NB4 (cell line): ENCODE measurements around the gene BTBD9.

Source experiments
- MAX ChIP-seq: IDR thresholded peaks from 2 replicates; pipeline ENCODE4 v1.6.1; 2011; ENCODE audit warnings: low read depth, low read length
- POLR2A ChIP-seq: IDR thresholded peaks from 2 replicates; pipeline ENCODE4 v1.6.1; 2011; ENCODE audit warnings: mild to moderate bottlenecking; ENCODE audit not compliant: insufficient read length; ENCODE audit errors: extremely low read depth

- no peak for TF ChIP-seq POLR2A
- no peak for TF ChIP-seq MAX
Measured at GRCh38 chr6:38269461-38270172, 370.1 kb downstream of the BTBD9 start.
